ENCODE measurements around the gene ANKRD24. TPM values are rescaled to one million over a fixed set of nuclear protein-coding genes. Genes with fewer than 3 reads are reported as not detected.
"Not testable (repeated sequence)": the region's sequence is repeated elsewhere in the genome, so short reads cannot be mapped to it uniquely, and the experiment has no call there.

The ANKRD24 gene
- 1 to 10 TPM in 1 of 4 donors, under 1 TPM in 3; 0.54 to 1.2 (median 0.77) TPM for total RNA-seq

DNA sequence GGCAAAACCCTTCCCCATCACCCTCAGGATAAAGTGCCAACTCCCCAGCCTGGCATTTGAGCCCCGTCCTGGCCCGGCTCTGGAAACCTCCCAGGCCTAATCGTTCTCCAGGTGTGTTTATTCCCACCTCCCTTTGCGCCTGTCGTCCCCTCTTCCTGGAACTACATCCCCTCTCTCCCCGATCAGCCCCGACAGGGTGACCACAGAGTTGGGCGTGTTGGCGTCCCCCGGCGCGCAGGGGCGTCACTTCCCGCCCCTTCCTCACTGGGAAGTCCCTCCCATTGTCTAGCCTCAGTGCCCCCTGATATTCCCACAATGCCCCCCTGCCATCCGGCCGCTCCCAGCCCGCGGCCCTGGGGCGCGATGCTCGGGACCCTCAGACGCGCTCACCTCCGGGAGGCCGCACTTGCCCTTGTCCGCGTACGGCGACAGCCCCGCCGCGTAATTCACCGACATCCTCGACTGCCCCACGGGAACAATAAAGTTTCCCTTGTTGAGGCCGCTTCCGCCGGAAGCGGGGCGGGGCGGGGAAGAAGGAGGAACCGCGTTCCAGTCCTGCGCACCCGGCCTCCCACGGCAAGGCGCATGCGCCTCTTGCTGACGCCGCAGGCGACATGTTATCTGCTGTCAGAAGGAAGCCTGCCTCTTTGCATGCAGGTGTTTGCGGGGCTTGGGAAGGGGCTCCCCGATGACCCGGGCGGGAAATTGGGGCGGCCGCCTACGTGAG, at the start of gene ANKRD24, which contains the start of gene SIRT6:
Gene ANKRD24 (plus strand): TSS at position 606 of the 727 bp plus-strand sequence. CDS start 3,737 bp downstream, outside the sequence.
Gene SIRT6 (minus strand): TSS at position 480 of the 727 bp plus-strand sequence. CDS start 24 bp downstream, at position 456.
- H3K27ac ChIP-seq: peak within 1 kb of the TSS; percentile 4 to 77 (median 57)
- 0 to 1% methylated on average over 36 to 44 of the region's 58 CpGs for WGBS, 2 donors
- peaks cover 0 to 3% of the 10 kb centered on the region in 2 donors for H3K36me3 ChIP-seq
- H3K4me3 ChIP-seq (replicated peaks in 1 of 3): peak within 1 kb of the TSS; percentile 84 to 97 (median 88)
- no peak for TF ChIP-seq CTCF (IDR thresholded peaks at IDR 0.05)
- peak in 1 of 2 donors; percentile 69 for TF ChIP-seq POLR2A (IDR thresholded peaks at IDR 0.05)
- H3K27me3 ChIP-seq: no peaks in the 10 kb centered on the region
- DNase-seq: peak; percentile 96
- no peaks in the 10 kb centered on the region for H3K9me3 ChIP-seq
- intact Hi-C loops (cut with DNase I): loop anchor here (5.0 to 10.0 kb wide), 2 partner anchors 60 to 197 kb away; partner anchors contain the start of genes EEF2 and MAP2K2
- H3K4me1 ChIP-seq: peaks cover 15 to 16% of the 10 kb centered on the region in 2 donors

DNA sequence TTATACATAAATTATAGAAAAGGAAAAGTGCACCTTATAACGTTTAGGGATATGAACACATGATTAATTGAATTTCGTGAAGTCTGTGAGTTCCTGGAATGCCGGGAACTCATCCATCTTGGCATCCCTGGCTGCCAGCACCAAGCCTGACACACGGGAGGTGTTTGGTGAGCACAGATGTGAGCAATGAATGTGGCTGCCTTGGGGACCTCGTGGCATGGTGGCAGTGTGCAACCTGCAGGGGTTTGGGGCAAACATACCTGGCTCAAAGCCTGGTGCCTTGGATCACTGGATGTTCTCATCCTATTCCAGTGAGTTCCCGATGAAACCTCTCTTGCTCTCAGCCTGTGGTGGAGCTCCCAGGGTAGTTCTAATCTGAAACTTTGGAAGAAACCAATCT, 48.1 kb upstream of the ANKRD24 start:
- 45 to 53% methylated on average over 6 of the region's 6 CpGs for WGBS, 2 donors
- TF ChIP-seq POLR2A (IDR thresholded peaks at IDR 0.05): no peak
- no peak for TF ChIP-seq CTCF (IDR thresholded peaks at IDR 0.05)
- no peak for DNase-seq
- H3K27ac ChIP-seq: no peak overlapping the region
- H3K36me3 ChIP-seq: no peaks in the 10 kb centered on the region
- intact Hi-C loops (cut with DNase I): no loop called here
- H3K4me3 ChIP-seq (replicated peaks in 1 of 3): no peak overlapping the region
- no peaks in the 10 kb centered on the region for H3K27me3 ChIP-seq
- no peaks in the 10 kb centered on the region for H3K4me1 ChIP-seq
- no peaks in the 10 kb centered on the region for H3K9me3 ChIP-seq

GRCh38 chr19:4135386-4135785, 47.1 kb upstream of the ANKRD24 start:
- intact Hi-C loops (cut with DNase I); H3K9me3 ChIP-seq; H3K27ac ChIP-seq; H3K36me3 ChIP-seq; H3K4me1 ChIP-seq; H3K4me3 ChIP-seq (replicated peaks in 1 of 3); DNase-seq; H3K27me3 ChIP-seq: not testable (repeated sequence)
- WGBS, 2 donors: 89 to 91% methylated on average over 9 of the region's 9 CpGs

DNA sequence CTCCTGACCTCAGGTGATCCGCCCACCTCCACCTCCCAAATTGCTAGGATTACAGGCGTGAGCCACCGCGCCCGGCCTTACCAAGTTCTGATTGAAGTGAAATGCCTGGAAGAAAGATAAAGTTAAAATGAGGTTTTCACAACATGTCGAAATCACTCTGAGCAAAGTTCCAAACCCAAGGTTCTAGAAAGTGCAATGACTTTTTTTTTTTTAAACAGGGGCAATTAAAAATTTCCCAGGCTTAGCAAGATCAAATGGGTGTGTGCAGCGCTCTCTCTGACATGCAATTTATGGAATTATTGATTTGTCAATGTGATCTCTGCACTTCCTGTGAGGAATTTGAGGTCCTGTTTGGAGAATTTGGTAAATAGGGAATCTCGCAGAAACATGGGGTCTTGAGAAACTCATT, 45.8 kb upstream of the ANKRD24 start:
- no peak for TF ChIP-seq POLR2A (IDR thresholded peaks at IDR 0.05)
- TF ChIP-seq CTCF (IDR thresholded peaks at IDR 0.05): no peak
- H3K9me3 ChIP-seq: no peaks in the 10 kb centered on the region
- H3K36me3 ChIP-seq: no peaks in the 10 kb centered on the region
- H3K4me3 ChIP-seq (replicated peaks in 1 of 3): no peak overlapping the region
- H3K4me1 ChIP-seq: no peaks in the 10 kb centered on the region
- no peaks in the 10 kb centered on the region for H3K27me3 ChIP-seq
- DNase-seq: no peak
- no peak overlapping the region for H3K27ac ChIP-seq
- intact Hi-C loops (cut with DNase I): no loop called here
- WGBS, 2 donors: 92 to 94% methylated on average over 8 of the region's 8 CpGs

GRCh38 chr19:4138445-4138844, 44.0 kb upstream of the ANKRD24 start:
- no peaks in the 10 kb centered on the region for H3K27me3 ChIP-seq
- H3K9me3 ChIP-seq: no peaks in the 10 kb centered on the region
- intact Hi-C loops (cut with DNase I): no loop called here
- no peaks in the 10 kb centered on the region for H3K36me3 ChIP-seq
- no peak for DNase-seq
- H3K4me3 ChIP-seq (replicated peaks in 1 of 3): no peak overlapping the region
- TF ChIP-seq POLR2A (IDR thresholded peaks at IDR 0.05) (no peak), CTCF (IDR thresholded peaks at IDR 0.05) (no peak)
- H3K4me1 ChIP-seq: no peaks in the 10 kb centered on the region
- WGBS, 2 donors: 83 to 84% methylated on average over 5 of the region's 5 CpGs
- no peak overlapping the region for H3K27ac ChIP-seq

Measured in thyroid gland (tissue), 4 donors.